GM19372 (cell line): ENCODE results near the gene RPS2.
A peak's percentile ranks its signal among the peaks of the same experiment; 100 is the strongest.

ENCODE experiments used
- ATAC-seq: cut with Tn5 transposase; IDR thresholded peaks from one replicate; pipeline ENCODE4 v1.9.1; 2021; ENCODE audit warnings: mild to moderate bottlenecking, low read depth, moderate library complexity; ENCODE audit not compliant: unreplicated experiment

RPS2 gene

DNA sequence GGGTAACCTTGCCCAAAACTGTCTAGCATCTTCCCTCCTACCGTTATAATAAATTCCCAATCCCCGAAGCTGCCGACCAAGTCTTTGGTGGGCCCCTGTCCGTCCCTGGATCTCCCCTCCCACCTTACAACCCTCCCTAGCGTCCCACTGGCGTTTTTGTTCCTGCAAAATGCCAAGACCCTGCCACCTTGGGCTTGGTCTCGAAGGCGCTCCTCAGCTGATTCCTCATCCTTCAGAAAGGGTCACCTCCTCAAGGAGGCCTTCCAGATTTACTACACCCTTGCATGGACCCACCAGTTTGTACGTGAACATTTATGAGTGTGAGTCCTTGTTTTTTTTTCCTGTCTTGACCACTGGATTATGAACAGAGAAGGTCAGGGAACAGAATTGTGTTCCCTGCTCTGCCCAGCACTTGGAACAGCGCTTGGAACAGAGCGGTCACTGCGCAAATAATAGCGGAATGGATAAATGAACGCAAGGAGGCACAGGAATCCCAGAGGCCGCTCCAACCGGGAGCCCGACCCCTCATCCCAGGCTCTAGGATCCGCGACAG is 18.4 kb upstream of the RPS2 start:
- ATAC-seq, result no peak

DNA sequence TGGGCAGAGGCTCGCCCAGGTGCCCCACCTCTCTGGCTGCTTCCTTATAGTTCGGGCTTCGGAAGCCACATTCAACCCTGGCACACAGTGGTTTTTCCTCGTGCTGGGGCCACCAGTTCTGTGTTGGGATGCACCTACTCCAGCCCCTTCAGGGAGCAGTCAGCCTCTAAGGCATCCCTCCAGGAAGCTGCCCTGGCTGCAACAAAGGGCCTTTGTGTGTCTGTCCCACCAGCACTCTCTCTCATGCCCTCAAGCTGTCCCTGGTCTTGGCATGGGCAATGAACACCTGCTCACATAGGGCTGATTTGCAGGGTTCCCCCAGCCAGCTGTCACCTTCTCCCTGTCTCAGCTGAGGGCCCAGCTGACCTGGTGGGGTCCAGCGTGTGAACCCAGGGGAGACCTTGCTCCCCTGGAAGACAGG is 17.4 kb upstream of the RPS2 start:
- ATAC-seq, result no peak

DNA sequence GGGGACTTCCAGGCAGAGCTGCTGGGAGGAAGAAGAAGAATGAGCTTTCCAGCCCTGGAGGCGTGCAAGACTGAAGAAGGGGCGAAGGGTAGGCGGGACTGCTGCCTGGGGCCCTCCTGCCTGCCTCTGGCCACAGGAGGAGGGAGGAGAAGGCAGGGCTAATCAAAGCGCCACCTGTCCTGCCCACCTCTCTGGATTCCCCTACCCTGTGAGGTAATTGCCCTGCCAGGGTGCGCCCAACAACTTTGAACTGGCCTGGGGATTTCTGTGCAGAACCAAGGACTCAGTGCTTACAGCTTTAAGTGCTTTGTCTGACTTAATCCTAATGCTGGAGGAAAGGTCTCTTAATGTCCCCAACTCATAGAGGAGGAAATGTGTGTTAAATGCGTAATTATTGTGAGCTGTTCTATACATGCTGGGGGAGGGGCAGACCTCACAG is 16.8 kb upstream of the RPS2 start, which contains the start of gene NOXO1:
TSS of gene NOXO1 (minus strand) at position 72 of the 439 bp plus-strand sequence. CDS start 290 bp downstream, outside the sequence.
- no peak for ATAC-seq

GRCh38 chr16:1980770-1981087 is 16.1 kb upstream of the RPS2 start:
- no peak for ATAC-seq

GRCh38 chr16:1980030-1980769 is 15.6 kb upstream of the RPS2 start:
- ATAC-seq, result no peak

- no peak for ATAC-seq
These were observed 14.8 kb upstream of the RPS2 start for GRCh38 chr16:1979271-1980029.

GRCh38 chr16:1978476-1979120 is 14.0 kb upstream of the RPS2 start:
- no peak for ATAC-seq

- no peak for ATAC-seq
These were observed 13.2 kb upstream of the RPS2 start for GRCh38 chr16:1977875-1978268.

DNA sequence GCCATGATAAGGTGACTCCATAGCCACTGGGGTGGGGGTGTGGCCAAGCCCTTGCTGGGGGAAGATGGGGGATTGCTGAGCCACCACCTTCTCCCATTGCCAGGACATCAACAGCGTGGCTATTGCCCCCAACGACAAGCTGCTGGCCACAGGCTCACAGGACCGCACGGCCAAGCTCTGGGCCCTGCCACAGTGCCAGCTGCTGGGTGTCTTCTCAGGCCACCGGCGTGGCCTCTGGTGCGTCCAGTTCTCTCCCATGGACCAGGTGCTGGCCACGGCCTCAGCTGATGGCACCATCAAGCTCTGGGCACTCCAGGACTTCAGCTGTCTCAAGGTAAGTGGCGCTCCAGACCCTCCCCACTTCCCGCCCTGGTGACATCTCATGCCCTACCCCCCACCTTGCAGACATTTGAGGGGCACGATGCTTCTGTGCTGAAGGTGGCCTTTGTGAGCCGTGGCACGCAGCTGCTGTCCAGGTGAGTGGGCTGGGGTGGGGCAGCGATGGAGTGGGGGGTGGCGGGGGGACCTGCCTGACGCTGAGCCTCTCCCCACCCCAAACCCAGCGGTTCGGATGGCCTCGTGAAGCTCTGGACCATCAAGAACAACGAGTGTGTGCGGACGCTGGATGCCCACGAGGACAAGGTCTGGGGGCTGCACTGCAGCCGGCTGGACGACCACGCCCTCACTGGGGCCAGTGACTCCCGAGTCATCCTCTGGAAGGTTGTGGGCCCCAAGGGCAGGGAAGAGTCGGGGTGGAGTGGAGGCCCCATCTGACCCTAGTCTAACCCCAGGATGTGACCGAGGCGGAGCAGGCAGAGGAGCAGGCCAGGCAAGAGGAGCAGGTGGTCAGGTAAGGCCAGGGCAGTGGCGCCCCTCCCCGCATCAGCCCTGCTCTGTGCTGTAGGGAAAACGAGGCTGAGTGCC is 12.6 kb upstream of the RPS2 start:
- no peak for ATAC-seq

DNA sequence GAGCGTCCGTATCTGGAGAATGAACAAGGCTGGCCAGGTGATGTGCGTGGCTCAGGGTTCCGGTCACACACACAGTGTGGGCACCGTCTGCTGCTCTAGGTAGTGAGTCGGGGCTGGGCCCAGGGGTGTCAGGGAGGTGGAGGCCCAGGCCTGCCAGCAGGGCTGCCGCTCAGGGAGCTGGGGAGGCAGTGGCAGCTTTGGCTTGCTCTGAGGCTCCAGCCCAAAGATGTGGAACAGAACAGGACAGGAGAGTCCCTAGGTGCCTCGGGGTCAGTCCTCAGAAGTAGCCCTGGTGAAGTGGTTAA is 11.5 kb upstream of the RPS2 start:
- ATAC-seq, result no peak

- ATAC-seq, result no peak
These were observed 11.0 kb upstream of the RPS2 start for GRCh38 chr16:1975432-1976215.

DNA sequence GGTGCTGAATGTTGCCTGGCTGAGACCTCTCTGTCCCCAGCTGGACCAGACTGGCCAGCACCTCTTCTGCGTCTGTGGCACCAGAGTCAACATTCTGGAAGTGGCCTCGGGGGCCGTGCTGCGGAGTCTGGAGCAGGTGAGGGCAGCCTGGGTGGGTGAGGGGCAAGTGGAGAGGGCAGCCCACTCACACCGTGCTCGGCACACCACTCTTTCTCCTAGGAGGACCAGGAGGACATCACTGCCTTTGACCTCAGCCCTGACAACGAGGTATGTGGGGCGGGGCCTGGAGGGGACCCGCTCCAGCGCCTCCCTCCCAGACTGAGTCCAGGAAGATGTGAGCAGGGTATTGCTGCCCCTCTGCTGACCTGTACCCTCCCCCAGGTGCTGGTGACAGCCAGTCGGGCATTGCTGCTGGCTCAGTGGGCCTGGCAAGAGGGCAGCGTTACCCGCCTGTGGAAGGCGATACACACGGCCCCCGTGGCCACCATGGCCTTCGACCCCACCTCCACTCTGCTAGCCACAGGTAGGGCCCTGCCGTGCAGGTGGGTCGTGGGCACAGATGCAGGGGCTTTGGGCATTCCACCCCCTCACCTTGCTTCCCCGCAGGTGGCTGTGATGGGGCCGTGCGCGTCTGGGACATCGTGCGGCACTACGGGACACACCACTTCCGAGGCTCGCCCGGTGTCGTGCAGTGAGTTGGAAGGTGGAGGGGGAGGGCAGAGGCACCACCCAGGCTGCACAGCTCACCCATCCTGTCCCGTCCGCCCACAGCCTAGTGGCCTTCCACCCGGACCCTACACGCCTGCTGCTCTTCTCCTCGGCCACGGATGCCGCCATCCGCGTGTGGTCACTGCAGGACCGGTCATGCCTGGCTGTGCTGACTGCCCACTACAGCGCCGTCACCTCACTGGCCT is 9.8 kb upstream of the RPS2 start:
- no peak for ATAC-seq

DNA sequence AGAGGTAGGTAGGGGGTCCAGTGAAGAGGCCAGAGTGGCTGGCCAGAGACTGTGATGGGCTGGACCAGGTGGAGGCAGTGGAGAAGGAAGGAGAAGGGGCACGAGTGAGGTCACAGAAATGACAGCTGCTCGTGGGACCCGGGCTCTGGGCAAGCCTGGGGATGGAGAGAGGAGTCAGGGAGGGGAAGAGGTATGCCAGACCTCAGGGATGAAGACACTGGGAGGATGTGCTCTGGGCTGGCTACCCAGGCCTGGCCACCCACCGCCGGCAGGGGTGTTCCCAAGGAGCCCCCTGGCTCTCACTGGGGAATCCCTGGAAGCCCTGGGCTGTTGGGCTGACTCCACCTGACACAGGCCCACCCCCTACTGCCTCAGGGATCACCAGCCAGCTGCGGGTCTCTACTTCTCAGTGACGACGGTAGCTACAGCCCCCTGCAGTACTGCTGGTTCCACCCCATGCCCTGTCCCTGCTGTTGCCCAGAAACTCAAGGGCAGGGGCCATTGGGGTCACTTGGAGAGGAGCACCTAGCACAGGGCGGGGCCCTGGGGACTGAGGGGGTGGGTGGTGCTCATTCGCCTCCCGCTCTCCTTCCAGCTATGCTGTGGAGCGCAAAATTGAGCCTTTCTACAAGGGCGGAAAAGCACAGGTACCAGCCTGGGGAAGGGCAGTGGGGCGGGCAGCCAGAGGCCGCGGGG is 9.0 kb upstream of the RPS2 start:
- no peak for ATAC-seq

DNA sequence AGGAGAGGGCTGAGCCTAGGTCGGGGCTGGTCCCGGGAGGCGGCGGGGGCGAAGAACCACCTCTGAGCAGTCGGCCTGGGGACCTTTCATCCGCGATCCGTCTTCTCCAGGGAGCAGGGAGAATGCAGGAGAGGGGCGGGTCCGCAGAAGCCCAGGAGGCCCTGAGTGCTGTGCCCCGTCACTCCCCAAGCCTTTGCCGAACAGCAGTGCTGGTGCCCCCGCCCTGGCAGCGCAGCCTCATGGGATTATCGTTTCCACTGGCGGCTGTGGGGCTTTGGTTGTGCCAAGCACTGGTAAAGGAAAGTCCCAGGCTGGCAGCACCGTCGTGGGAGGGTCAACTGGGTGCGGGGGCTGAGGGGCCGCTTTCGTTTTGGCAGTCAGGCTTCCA is 7.9 kb upstream of the RPS2 start:
- no peak for ATAC-seq

- peak; percentile 88 for ATAC-seq
These were observed 7.3 kb upstream of the RPS2 start, which contains the start of gene TBL3 for GRCh38 chr16:1971796-1972489. Gene TBL3 (plus strand): TSS chr16:1972053. CDS start chr16:1972165, 112 bp downstream.

DNA sequence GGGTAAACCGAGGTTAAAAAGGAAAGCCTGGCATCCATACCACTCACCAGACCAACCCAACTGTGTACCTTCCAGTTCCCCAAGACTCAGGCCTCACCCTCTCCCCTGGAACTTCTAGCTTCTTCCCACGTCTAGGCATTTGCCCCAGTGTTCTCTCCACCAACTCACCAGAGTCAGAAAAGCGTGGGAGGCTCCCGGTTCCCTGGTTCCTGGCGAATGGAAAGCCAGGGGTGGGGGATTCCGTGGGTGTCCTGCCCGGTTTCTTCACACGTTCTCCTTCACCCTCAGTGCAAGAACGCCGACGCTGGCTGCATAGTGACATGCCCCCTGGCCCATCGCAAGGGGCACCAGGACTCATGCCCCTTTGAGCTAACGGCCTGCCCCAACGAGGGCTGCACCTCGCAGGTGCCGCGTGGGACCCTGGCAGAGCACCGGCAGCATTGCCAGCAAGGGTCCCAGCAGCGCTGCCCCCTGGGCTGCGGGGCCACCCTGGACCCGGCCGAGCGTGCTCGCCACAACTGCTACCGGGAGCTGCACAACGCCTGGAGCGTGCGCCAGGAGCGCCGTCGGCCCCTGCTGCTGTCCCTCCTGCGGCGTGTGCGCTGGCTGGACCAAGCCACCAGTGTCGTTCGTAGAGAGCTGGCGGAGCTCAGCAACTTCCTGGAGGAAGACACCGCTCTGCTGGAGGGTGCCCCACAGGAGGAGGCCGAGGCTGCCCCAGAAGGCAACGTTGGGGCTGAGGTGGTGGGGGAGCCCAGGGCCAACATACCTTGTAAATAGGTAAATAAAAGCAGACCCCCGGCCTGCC is 3.7 kb upstream of the RPS2 start:
- ATAC-seq, result no peak
